Activated T-helper 17 cell treated with anti-CD3 and anti-CD28 coated beads, Interleukin-2, amount 50 U/mL, for 72 hours (primary cell): ENCODE measurements around the gene TMPRSS4. TPM values are rescaled to one million over a fixed set of nuclear protein-coding genes. Genes with fewer than 3 reads are reported as not detected.

Source experiments
- ATAC-seq: fragments of 150-1000 bp; cut with Tn5 transposase; replicated peaks from 2 replicates; pipeline ENCODE4 v1.10.0; 2021; ENCODE audit warnings: mild to moderate bottlenecking, moderate library complexity
- H3K27ac Mint-ChIP-seq: one replicate; pipeline ENCODE4 v1.8.0; 2022; ENCODE audit warnings: mixed read lengths
- H3K27me3 Mint-ChIP-seq: one replicate; pipeline ENCODE4 v1.8.0; 2022; ENCODE audit warnings: mixed read lengths
- H3K36me3 Mint-ChIP-seq: one replicate; pipeline ENCODE4 v1.8.0; 2022; ENCODE audit warnings: low read depth, mild to moderate bottlenecking, mixed read lengths
- H3K4me1 Mint-ChIP-seq: one replicate; pipeline ENCODE4 v1.8.0; 2022; ENCODE audit warnings: mixed read lengths
- H3K4me3 Mint-ChIP-seq: one replicate; pipeline ENCODE4 v1.8.0; 2022; ENCODE audit warnings: mild to moderate bottlenecking, mixed read lengths
- H3K9me3 Mint-ChIP-seq: one replicate; pipeline ENCODE4 v1.8.0; 2022; ENCODE audit warnings: mixed read lengths
- total RNA-seq, 2 donors: library from RNA; stranded (reverse); gene quantifications; one replicate each; pipeline ENCODE4 v1.2.3, GENCODE V29; 2022

TMPRSS4 gene
- under 1 TPM in 1 of 2 donors, not detected in 1; 0.11 TPM for total RNA-seq

DNA sequence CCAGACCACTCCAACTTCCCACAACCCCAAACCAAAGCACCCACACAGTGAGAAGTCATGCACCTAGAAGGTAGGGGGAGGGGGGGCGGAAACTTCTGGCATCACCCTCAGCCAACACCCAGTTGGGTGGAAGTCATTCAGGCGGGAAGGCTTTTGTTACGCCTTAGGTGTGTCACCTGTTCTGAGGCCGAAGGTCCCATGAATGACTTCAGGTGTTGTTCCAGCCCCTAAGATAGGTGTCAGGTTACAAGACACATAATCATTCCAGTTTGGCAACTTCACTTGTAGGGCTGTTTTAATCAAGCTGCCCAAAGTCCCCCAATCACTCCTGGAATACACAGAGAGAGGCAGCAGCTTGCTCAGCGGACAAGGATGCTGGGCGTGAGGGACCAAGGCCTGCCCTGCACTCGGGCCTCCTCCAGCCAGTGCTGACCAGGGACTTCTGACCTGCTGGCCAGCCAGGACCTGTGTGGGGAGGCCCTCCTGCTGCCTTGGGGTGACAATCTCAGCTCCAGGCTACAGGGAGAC is at the start of gene TMPRSS4:
TMPRSS4 (plus strand) TSS at position 325 of the 528 bp plus-strand sequence. CDS start 225 bp downstream, outside the sequence.
- no peak for ATAC-seq
- no peaks in the 10 kb centered on the region for H3K36me3 Mint-ChIP-seq
- H3K4me3 Mint-ChIP-seq: no peak within 1 kb of the TSS
- no peaks in the 10 kb centered on the region for H3K9me3 Mint-ChIP-seq
- H3K4me1 Mint-ChIP-seq: no peaks in the 10 kb centered on the region
- H3K27me3 Mint-ChIP-seq: peaks cover 6% of the 10 kb centered on the region
- no peak within 1 kb of the TSS for H3K27ac Mint-ChIP-seq

- peaks cover 13% of the 10 kb centered on the region for H3K4me1 Mint-ChIP-seq
- no peak for ATAC-seq
- H3K27me3 Mint-ChIP-seq: no peaks in the 10 kb centered on the region
- H3K9me3 Mint-ChIP-seq: peaks cover 12% of the 10 kb centered on the region
- H3K36me3 Mint-ChIP-seq: no peaks in the 10 kb centered on the region
- H3K4me3 Mint-ChIP-seq: no peak overlapping the region
- no peak overlapping the region for H3K27ac Mint-ChIP-seq
Measured at GRCh38 chr11:118027694-118028093, 49.2 kb upstream of the TMPRSS4 start.

GRCh38 chr11:118028626-118029025 is 48.3 kb upstream of the TMPRSS4 start:
- H3K4me3 Mint-ChIP-seq: no peak overlapping the region
- H3K36me3 Mint-ChIP-seq: no peaks in the 10 kb centered on the region
- H3K4me1 Mint-ChIP-seq: peaks cover 19% of the 10 kb centered on the region

DNA sequence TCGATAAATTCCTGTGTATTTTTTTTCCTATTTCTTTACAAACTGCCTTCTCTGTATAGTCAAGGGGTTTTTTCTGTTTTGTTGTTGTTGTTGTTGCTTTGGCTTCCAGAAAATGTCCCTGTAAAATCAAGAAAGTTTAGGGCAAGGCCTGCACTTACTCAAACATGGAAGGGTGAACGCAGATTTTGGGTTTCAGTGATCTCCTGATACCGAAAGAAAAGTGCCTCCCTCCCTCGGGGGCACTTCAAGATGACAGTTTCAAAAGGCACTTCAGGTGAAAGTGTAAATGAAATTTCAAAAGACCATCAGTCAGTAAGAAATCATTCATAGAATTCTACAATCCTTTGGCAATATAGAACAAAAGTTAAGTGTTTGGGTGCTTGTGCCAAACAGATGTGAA is 43.4 kb upstream of the TMPRSS4 start:
- ATAC-seq: peak; percentile 72
- peak overlapping the region; percentile 46 for H3K4me3 Mint-ChIP-seq
- peaks cover 9% of the 10 kb centered on the region for H3K9me3 Mint-ChIP-seq
- H3K36me3 Mint-ChIP-seq: no peaks in the 10 kb centered on the region
- H3K27ac Mint-ChIP-seq: peak overlapping the region; percentile 78
- peaks cover 18% of the 10 kb centered on the region for H3K4me1 Mint-ChIP-seq
- H3K27me3 Mint-ChIP-seq: no peaks in the 10 kb centered on the region

More at GRCh38 chr11:118028626-118029025, 48.3 kb upstream of the TMPRSS4 start:
- Mint-ChIP-seq H3K9me3 (peaks cover 12% of the 10 kb centered on the region), H3K27ac (peak overlapping the region; percentile 59), H3K27me3 (no peaks in the 10 kb centered on the region)
- ATAC-seq: no peak

DNA sequence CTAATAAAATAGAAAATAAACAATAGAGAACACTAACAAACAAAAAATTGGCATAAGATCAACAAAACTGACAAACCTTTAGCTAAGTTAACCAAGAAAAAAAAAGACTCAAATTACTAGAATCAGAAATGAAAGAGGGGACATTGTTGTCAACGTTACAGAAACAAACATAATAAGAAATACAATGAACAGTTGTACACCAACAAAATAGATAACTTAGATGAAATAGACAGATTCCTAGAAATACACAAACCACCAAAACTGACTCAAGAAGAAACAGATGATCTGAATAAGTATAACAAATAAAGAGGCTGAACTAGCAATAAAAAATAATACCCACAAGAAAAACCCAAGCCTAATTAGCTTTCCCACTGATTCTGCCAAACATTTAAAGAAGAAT is 34.7 kb upstream of the TMPRSS4 start:
- no peaks in the 10 kb centered on the region for H3K9me3 Mint-ChIP-seq
- no peaks in the 10 kb centered on the region for H3K36me3 Mint-ChIP-seq
- H3K4me1 Mint-ChIP-seq: peaks cover 51% of the 10 kb centered on the region
- H3K27me3 Mint-ChIP-seq: no peaks in the 10 kb centered on the region
- H3K4me3 Mint-ChIP-seq: peak overlapping the region; percentile 36
- H3K27ac Mint-ChIP-seq: peak overlapping the region; percentile 80
- peak; percentile 3 for ATAC-seq

GRCh38 chr11:118042796-118043195 is 34.1 kb upstream of the TMPRSS4 start:
- H3K36me3 Mint-ChIP-seq: no peaks in the 10 kb centered on the region
- ATAC-seq: no peak
- H3K27ac Mint-ChIP-seq: peak overlapping the region; percentile 80
- no peaks in the 10 kb centered on the region for H3K27me3 Mint-ChIP-seq
- H3K4me1 Mint-ChIP-seq: peaks cover 53% of the 10 kb centered on the region
- H3K9me3 Mint-ChIP-seq: no peaks in the 10 kb centered on the region
- H3K4me3 Mint-ChIP-seq: peak overlapping the region; percentile 36

DNA sequence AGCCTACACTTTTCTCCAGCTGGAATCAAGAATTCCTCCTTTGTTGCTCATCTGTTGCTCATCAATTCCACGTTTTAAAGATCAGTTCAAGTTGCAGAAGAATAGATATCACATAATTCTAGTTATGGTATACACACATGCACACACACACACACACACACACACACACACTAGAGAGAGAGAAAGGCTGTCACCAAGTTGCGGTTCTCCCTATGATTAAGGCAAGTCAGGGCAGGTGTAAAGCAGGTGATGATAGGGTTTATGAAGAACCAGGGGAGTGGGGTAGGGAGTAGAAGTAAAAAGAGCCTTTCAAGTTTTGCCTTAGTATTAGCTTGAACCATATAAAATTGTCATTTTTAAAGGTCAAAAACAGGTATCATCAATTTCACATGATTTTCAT is 31.7 kb upstream of the TMPRSS4 start:
- no peaks in the 10 kb centered on the region for H3K27me3 Mint-ChIP-seq
- H3K36me3 Mint-ChIP-seq: no peaks in the 10 kb centered on the region
- peaks cover 60% of the 10 kb centered on the region for H3K4me1 Mint-ChIP-seq
- peak overlapping the region; percentile 44 for H3K4me3 Mint-ChIP-seq
- H3K9me3 Mint-ChIP-seq: no peaks in the 10 kb centered on the region
- peak overlapping the region; percentile 87 for H3K27ac Mint-ChIP-seq
- peak; percentile 13 for ATAC-seq

GRCh38 chr11:118046051-118046963 is 30.6 kb upstream of the TMPRSS4 start:
- Mint-ChIP-seq H3K27me3 (no peaks in the 10 kb centered on the region), H3K4me1 (peaks cover 69% of the 10 kb centered on the region), H3K9me3 (no peaks in the 10 kb centered on the region), H3K27ac (peak overlapping the region; percentile 87), H3K4me3 (peak overlapping the region; percentile 44), H3K36me3 (no peaks in the 10 kb centered on the region)
- ATAC-seq: peak; percentile 75

DNA sequence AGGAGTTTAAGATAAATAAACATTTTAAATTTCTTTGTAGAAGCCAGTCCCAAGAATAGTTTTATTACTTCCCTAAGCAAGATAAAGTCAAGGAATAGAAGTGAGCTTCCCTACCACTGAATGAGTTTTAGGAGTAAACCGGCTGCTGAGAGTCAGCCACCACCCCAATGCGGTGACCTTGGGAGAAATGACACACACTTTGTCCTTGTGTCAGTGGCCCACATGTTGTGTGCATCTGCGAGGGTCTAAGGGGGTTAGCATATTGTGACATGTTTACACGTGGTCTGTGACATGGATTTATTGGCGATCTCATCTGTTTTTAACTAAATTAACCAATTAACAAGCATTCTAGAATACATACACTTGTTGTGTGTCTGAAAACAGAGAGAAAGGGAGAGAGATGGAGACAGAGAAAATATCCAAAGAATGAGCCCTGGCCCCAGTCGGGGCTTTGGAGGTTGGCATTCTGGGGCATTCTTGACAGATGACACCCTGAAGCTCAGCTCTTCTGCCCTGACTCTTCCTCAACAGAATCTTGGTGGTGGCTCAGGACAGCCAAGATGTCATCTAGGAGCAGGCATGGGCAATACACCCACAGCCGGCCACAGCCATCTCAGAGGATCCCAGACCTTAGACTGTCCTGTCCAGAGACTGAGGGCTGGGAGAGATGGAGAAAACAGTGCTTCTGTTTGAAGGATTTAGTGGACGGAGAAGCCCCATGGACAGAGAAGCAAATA is 29.7 kb upstream of the TMPRSS4 start:
- Mint-ChIP-seq H3K4me3 (peak overlapping the region; percentile 44), H3K27me3 (no peaks in the 10 kb centered on the region), H3K4me1 (peaks cover 74% of the 10 kb centered on the region), H3K9me3 (no peaks in the 10 kb centered on the region), H3K36me3 (no peaks in the 10 kb centered on the region), H3K27ac (peak overlapping the region; percentile 87)
- peak; percentile 35 for ATAC-seq

- no peaks in the 10 kb centered on the region for H3K36me3 Mint-ChIP-seq
- no peak for ATAC-seq
- H3K27ac Mint-ChIP-seq: peak overlapping the region; percentile 88
- peaks cover 73% of the 10 kb centered on the region for H3K4me1 Mint-ChIP-seq
- peak overlapping the region; percentile 51 for H3K4me3 Mint-ChIP-seq
- H3K27me3 Mint-ChIP-seq: no peaks in the 10 kb centered on the region
- H3K9me3 Mint-ChIP-seq: no peaks in the 10 kb centered on the region
Measured at GRCh38 chr11:118047749-118048148, 29.1 kb upstream of the TMPRSS4 start.

DNA sequence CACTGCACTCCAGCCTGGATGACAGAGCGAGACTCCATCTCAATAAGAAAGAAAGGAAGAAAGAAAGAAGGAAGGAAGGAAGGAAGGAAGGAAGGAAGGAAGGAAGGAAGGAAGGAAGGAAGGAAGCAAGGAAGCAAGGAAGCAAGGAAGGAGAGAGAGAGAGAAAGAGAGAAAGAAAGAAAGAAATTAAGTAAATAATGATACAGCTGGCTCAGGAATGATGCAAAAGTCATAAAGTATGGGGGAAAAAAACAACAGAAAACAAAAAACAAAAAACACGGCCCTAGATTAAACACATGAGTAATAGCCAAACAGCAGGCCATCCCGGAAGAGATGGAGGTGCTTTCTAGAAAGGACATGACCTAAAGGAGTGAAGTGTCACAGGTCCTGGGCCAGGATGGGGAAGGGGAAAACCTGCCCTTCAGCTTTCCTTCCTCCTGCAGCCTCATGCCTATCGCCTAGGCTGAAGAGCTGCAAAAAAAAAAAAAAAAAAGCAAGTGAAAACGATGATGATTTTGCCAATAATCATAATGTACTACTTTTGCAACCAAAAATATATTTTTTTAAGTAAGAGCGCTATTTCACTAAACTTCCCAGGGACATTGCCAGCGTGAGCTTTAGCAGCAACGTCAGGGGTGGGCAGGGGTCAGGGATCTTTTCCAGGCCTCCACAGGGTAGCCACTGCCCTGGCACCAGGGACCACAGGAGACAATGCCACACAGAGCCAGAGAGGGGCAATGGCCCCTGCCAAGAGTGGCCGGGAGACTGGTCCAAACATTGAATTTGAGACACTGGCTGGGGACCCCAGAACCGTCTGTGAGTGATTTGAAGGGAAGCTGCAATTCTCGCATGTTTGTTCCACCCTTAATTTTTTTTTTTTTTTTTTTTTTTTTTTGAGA is 28.2 kb upstream of the TMPRSS4 start:
- Mint-ChIP-seq H3K4me1 (peaks cover 69% of the 10 kb centered on the region), H3K27me3 (no peaks in the 10 kb centered on the region), H3K27ac (peak overlapping the region; percentile 88), H3K9me3 (no peaks in the 10 kb centered on the region), H3K4me3 (peak overlapping the region; percentile 51), H3K36me3 (no peaks in the 10 kb centered on the region)
- peak; percentile 8 for ATAC-seq

DNA sequence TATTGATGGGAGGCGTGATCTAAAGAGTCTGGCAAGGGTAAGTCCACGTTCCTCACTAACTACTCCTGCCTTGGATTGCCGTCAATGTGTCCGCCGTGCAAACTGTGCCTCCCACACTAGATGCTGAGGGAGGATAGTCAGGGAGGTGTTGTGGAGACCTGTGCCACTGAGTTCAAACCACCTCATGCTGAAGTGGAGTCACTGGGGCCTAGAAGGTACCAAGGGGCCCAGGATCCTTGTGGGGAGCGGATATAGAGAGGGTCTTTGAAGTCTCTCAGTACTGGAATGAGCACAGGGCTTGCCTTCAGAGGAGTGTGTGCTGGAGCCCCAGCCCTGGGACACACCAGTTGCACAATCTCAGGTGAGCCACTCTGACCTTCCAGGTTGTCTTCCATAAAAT is 27.1 kb upstream of the TMPRSS4 start:
- Mint-ChIP-seq H3K27ac (no peak overlapping the region), H3K27me3 (no peaks in the 10 kb centered on the region), H3K36me3 (no peaks in the 10 kb centered on the region), H3K4me1 (peaks cover 61% of the 10 kb centered on the region), H3K9me3 (no peaks in the 10 kb centered on the region), H3K4me3 (no peak overlapping the region)
- no peak for ATAC-seq

DNA sequence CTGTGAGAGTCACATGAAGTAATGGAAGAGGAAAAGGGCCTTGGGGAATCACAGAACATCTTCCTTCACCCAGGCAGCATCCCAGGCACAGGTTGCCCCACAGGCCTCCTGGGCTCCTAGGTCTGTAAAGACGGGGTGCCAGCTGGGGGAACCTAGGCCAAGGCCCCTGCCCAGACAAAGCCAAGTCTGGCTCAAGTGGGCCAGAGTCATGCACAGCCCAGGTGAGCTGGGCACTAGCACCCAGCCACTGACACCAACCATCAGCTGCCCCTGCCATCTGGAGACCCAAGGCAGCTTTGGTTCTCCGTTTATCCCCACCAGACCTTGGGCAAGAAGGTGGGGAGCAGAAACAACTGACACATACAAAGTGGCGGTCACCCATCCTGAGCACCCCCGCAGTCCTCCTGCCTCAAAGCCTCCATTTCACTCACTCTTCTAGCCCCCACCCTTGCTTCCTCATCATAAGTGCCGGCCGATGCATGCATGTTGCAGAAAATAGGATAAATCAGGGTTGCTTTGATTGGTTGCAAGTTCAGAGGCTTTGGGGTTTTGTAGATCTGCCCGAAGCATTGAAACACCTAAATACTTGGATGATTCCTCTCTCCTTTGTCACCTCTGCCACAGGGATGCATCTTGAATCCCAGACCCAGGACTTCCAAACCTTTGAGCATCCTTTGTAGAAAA is 26.5 kb upstream of the TMPRSS4 start:
- H3K27ac Mint-ChIP-seq: no peak overlapping the region
- peaks cover 56% of the 10 kb centered on the region for H3K4me1 Mint-ChIP-seq
- no peaks in the 10 kb centered on the region for H3K9me3 Mint-ChIP-seq
- no peak for ATAC-seq
- no peaks in the 10 kb centered on the region for H3K36me3 Mint-ChIP-seq
- peak overlapping the region; percentile 77 for H3K4me3 Mint-ChIP-seq
- H3K27me3 Mint-ChIP-seq: no peaks in the 10 kb centered on the region
